Measurements from ENCODE around the gene KCNT1.

Gene KCNT1

DNA sequence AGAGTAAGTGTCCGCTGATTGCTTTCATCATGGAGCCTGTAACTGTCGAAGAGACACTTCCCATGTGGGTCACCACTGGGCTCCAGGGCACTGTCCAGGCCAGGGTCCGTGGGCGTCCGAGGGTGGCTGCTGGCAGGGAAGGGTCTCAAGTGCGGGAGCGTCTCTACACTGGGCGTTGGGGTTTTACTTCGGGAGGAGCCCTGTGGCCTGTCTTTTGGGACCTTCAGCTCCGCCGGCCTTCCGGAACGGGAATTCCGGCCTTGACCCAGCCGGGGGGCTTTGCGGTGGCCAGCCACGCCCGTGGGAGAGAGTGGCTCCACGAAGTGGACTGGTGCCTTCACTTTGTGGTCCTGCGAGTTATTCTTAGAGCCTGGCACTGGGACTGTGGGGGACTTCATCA lies 119.1 kb downstream of the KCNT1 start:
- no peak for DNase-seq (ENCODE audit: low spot score)

DNA sequence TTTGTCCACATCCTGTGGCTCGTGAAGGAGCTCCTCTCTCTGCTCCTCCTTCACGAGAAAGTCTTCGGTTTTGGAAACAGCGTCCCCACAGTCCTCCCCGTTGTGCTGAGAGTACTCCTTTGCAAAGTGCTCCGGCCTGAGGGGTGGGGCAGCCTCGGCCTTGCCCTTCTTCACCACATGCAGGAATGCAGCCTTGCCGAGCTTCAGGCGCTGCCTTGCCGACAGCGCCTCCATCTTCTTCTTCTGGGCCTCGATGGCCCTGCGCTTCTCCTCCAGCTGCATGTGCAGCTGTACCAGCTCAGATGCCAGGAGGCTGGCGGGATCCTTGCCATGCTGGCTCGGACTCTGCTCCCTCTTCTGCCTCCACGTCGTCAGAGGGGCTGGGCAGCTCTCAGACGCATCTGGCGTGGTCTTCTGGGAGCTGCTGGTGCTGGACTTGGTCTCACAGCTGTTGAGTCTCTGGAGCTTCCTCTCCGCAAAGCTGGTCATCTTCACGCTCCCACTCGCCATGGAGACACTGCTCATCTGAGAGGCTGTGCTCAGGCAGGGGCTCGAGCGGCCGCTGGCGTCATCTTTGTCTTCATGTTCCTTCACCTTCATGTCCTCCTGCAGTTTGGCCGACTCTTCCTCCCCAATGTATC lies 119.9 kb downstream of the KCNT1 start:
- no peak for DNase-seq (ENCODE audit: low spot score)

DNA sequence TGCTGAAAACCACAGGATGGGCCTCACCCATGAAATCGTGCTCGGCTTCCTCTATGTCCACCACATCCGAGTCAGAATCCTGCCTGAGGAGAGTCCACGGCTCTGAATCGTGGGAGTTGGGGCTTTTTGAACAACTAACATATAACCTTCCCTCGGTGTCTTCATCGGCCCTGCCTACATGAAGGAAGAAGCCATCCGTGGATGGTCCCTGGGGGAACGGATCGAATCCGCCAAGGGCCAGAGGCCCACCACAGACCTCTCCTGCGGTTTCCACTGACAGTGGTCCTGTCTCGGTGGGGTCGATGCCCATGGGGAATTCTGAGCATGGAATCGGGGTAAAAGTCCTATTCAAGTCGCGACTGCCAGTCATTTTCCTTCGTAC lies 120.4 kb downstream of the KCNT1 start:
- DNase-seq (ENCODE audit: low spot score), result no peak

DNA sequence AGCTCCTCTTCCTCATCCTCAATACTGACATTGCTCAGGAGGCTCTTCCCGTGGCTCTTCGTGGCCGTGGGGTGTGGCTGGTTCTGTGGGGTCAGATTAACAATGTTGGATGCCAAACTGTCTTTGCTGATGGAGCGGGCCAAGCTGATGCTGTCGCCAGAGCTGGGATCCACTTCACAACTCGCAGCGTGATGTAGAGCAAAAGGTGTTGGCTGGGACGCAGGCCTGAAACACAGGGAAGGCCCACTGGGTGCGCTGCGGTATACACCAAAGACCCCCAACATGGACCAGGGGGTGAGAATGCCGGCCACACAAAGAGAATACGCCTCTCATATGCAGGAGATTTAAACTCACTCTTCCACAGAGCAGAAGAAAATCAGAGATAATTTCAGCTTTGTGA lies 121.1 kb downstream of the KCNT1 start:
- DNase-seq (ENCODE audit: low spot score), result no peak

DNA sequence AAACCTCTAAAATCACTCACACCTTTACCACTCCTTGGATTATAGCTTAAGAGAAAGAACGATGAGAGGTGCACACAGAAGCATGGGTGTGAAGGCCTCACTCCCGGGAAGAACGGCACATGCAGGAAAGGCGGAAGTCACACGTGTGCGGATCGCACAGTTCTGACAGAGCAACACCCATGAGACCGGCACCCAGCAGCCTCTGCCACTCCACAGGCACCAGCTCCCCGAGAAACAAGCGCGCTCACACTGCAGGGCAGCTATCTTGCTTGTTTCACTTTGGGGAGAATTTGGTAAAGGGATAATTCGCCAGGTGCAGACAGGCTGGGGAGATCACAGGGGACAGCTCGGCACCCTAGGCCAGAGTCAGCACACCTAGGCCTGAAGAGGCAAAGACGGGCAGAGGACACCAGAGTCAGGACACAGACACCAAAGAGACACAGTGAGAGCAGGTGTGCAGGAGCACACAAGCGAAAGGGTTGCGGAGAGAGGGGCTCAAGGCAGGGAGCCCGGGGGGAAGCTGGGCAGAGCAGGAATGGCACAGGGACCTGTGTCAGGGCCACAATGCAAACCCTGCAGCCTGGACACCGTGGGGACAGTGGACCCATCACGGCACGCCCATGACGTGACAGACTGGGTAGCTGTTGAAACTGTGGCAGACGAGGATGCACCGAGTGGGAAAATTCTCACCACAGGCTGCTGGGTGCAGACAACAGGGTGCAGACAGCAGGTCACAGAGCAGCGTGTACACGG lies 123.6 kb downstream of the KCNT1 start:
- DNase-seq (ENCODE audit: low spot score), result no peak

DNA sequence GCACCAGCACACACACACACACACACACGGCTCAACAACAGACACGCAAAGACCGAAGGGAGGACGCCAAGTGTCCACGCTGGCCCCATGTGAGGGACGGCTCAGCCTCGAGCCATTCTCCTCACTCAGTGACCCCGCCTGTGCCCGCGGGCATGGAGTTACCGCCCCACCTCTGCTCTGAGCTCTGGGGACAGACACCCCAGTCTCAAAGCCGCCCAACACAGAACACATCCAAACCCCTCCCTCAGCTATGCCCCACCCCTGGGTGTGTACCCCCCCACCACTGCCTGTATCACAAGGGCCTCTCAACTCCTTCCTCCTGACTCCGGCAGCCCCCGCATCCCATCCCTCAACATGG lies 124.2 kb downstream of the KCNT1 start:
- no peak for DNase-seq (ENCODE audit: low spot score)

DNA sequence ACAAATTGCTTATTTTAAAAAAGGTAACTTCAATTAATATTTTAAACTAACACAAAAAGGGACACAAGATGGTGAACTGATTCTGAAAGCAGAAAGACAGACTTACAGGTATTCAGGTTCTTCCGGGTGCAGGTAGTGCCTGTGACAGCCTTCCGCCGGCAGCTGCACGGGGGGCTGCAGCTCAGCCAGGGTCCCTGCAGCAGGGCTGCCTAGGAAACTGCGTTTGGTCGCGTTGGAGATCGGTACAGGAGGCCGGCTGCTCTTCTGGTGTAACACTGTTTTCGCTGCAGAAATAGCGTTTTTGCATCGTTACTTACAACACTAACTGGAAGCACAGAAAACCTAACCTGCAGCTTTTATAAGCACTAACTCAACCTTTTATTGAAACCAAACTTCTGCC lies 125.3 kb downstream of the KCNT1 start:
- DNase-seq (ENCODE audit: low spot score), result no peak

DNA sequence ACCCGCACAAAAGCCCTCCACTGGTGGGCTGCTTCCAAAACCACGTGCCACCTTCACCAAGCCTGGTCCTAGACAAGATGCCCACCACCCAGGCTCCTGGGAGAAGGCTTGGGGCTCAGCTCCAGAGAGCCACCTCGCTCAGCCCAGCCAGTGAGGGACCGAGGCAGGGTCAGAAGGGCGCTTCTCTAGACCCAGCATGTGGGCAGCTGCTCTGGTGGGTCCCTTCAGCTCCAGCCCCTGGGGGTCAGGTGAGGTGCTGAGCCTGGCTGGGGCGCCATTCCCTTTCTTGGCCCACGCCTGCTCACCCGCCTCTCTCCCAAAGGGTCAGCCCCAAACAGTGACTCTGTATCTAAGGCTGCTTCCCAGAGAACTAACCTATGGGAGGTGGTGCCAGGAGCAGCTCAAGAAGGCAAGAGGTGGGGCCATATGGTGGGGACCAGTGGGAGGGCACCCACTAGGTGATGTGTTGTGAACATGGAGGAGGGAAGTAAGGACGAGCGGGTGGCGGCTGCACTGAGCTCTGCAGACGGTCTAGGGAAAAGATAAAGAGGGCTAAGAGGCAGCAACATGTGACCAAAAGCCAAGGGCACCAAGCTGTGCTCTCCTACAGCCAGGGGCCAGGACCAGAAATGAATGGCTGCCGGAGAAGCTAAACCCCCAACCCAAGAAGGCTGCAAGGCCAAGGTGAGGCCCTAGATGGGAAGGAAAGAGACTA lies 126.0 kb downstream of the KCNT1 start:
- DNase-seq (ENCODE audit: low spot score), result no peak

DNA sequence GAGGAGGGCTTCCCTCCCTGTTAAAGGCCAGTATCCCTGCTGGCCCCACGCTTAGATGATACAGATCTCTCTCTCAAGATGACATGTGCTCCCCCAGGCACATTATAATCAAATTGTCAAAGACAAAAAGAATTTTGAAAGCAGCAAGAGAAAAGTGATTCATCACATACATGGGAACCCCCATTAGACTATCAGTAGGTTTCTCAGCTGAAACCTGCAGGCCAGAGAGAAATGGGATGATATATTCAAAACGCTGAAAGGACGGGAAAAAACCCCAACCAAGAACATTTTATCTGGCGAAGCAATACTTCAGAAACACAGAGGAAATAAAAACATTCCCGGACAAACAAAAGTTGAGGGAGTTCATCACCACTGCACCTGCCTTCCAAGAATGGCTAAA lies 126.7 kb downstream of the KCNT1 start:
- no peak for DNase-seq (ENCODE audit: low spot score)

DNA sequence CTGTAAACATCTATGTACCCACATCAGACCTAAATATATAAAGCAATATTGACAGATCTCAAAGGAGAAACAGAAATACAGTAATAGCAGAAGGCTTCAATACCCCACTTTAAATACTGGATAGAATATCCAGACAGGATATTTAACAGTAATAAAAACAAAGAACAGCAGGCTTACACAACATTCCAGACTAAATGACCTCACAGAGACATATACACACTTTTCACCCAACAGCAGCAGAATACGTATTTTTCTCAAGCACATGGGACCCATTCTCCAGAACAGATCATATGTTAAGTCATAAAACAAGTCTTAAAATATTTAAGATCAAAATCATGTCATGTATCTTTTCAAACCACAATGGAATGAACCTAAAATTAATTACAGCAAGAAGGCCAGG lies 128.5 kb downstream of the KCNT1 start:
- DNase-seq (ENCODE audit: low spot score), result no peak

DNA sequence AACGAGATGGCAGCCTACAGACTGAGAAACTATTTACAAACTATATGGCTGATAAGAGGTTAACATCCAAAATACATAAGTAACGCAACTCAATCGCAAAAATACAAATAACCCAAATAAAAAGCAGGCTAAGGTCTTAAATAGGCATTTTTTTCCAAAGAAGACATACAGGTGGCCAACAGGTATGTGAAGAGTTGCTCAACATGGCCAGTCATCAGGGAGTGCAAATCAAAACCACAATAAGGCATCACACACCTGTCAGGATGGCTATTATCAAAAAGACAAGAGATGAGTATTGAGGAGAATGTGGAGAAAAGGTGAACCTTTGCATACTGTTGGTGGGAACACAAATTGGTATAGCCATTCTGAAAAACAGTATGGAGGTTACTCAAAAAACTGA lies 131.9 kb downstream of the KCNT1 start:
- DNase-seq (ENCODE audit: low spot score), result no peak

DNA sequence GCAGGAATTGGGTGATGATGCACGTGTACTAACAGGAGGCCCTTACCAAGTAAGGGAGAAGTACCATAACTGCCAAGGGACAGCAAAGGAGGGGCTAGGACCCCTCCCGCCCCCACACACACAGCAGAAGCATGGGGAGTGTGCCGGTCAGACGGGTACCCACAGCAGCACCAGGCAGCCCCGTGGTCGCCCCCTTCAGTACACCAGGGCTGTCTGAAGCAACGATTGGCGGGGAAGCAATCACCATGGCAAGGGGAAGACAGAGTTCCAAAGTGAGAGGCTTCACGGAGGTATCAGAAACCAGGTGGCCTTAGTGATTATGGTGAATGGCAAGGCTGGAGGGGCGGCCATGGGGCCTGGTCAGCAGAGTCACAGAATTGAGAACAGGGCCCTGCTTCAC lies 133.1 kb downstream of the KCNT1 start:
- DNase-seq (ENCODE audit: low spot score), result no peak

DNA sequence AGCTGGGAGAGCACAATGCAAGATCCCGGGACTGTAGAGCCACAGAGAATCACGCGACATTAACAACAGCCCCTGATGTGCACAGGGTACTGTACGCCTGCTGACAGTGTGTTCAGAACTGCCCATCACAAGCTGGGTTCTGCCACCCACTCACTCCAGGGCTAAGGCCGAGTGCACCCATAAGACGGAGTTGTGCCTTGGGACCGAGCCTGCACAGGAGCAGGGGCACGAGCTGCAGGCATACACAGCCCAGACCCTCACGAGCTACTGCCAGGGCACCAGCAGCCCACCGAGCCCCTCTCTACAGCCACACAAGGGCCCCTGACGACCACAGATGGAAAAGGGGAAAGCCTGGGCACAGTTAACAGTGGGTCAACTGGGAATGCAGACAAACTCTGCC lies 137.5 kb downstream of the KCNT1 start:
- DNase-seq (ENCODE audit: low spot score), result no peak

DNA sequence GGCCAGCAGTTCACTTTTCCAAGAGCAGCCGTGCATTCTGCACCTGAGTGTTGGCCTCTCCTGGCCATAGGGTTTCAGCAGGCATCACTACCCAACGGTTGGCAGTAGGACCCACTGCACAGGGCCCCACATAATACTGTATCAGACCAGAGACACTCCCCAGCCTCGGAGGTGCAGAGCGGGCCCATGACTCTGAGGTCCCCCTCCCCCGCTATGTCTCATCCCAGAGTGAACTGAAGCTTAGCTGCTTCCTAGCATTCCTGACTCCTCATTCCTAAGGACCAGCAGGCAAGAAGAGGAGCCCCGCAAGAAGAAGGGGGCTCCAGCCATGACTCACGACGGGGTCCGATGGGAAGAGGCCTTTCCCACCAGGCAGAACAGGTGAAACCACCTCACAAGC lies 138.1 kb downstream of the KCNT1 start:
- DNase-seq (ENCODE audit: low spot score), result no peak

DNA sequence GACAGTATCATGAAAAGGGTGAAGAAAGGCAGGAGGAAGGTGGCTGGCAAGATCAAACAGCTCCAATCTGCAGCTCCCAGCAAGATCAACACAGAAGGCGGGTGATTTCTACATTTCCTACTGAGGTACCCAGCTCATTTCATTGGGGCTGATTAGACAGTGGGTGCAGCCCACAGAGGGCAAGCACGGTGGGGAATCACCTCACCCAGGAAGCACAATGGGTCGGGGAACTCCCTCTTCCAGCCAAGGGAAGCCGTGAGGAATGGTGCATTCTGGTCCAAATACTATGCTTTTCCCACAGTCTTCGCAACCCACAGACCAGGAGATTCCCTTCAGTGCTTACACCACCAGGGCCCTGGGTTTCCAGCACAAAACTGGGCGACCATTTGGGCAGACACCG lies 138.6 kb downstream of the KCNT1 start:
- DNase-seq (ENCODE audit: low spot score), result no peak

Measured in AG08396 (cell line).